ENCODE data around the gene NECAP2.

The NECAP2 gene

GRCh38 chr1:16433030-16433429 is 7.5 kb upstream of the NECAP2 start:
- Mint-ChIP-seq H3K27me3 (ENCODE audit: low read depth) (peaks cover 6% of the 10 kb centered on the region), H3K4me3 (no peak overlapping the region), H3K4me1 (no peaks in the 10 kb centered on the region), H3K9me3 (no peaks in the 10 kb centered on the region), H3K36me3 (ENCODE audit: low read depth) (no peaks in the 10 kb centered on the region), H3K27ac (no peak overlapping the region)
- TF ChIP-seq, protein P1, sequence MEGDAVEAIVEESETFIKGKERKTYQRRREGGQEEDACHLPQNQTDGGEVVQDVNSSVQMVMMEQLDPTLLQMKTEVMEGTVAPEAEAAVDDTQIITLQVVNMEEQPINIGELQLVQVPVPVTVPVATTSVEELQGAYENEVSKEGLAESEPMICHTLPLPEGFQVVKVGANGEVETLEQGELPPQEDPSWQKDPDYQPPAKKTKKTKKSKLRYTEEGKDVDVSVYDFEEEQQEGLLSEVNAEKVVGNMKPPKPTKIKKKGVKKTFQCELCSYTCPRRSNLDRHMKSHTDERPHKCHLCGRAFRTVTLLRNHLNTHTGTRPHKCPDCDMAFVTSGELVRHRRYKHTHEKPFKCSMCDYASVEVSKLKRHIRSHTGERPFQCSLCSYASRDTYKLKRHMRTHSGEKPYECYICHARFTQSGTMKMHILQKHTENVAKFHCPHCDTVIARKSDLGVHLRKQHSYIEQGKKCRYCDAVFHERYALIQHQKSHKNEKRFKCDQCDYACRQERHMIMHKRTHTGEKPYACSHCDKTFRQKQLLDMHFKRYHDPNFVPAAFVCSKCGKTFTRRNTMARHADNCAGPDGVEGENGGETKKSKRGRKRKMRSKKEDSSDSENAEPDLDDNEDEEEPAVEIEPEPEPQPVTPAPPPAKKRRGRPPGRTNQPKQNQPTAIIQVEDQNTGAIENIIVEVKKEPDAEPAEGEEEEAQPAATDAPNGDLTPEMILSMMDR (IDR thresholded peaks at IDR 0.05; ENCODE audit: unreplicated experiment in 3 of 3) = no peak

- Mint-ChIP-seq H3K4me3 (no peak overlapping the region), H3K36me3 (ENCODE audit: low read depth) (no peaks in the 10 kb centered on the region), H3K4me1 (no peaks in the 10 kb centered on the region), H3K27me3 (ENCODE audit: low read depth) (peaks cover 6% of the 10 kb centered on the region), H3K9me3 (no peaks in the 10 kb centered on the region), H3K27ac (no peak overlapping the region)
- TF ChIP-seq, protein P1 (IDR thresholded peaks at IDR 0.05; ENCODE audit: unreplicated experiment in 3 of 3) = no peak
These were observed 6.5 kb upstream of the NECAP2 start for GRCh38 chr1:16434007-16434406.

DNA sequence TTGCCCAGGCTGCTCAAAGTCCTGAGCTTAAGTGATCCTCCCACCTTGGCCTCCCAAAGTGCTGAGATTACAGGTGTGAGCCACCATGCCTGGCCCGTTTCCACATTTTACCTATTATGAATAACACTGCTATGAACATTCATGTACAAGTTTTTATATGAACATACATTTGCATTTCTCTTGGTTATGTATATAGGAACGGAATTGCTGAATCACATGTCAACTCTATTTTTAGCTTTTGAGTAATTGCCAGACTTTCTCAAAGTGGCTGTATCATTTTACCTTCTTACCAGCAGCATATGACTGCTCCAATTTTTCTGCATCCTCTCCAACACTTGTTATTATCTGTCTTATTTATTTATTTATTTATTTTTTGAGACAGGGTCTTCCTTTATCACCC is 6.0 kb upstream of the NECAP2 start:
- Mint-ChIP-seq H3K27ac (no peak overlapping the region), H3K4me3 (no peak overlapping the region), H3K27me3 (ENCODE audit: low read depth) (peaks cover 6% of the 10 kb centered on the region), H3K4me1 (no peaks in the 10 kb centered on the region), H3K9me3 (no peaks in the 10 kb centered on the region), H3K36me3 (ENCODE audit: low read depth) (no peaks in the 10 kb centered on the region)
- TF ChIP-seq, protein P1 (IDR thresholded peaks at IDR 0.05; ENCODE audit: unreplicated experiment in 3 of 3) = no peak

DNA sequence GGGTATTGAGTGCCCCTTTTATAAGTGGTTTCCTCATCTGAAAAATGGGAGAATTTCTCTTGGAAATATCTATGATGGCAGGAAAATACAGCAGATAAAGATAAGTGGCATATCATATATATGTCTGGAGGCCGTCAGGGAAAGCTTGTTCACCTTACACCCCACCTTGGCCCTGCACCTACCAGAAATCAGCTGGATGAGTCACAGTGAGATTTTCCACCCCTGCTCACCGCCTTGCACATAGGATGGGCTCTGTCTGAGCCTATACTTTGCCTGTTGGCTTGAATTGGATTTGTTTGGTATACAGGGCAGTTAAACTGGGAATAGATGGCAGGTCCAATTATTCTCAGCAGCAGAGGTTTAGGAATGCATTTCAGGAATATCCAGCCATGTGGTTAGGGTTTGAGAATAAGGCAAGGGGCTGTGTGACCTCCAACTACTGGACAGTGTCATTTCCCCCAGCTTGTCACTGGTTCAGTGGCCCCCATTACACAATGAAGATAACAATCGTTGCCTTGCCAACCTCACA is 3.5 kb upstream of the NECAP2 start, which contains the start of gene SPATA21:
Gene SPATA21, minus strand, starts transcription at position 479 of the 529 bp plus-strand sequence. CDS start 6,053 bp downstream, outside the sequence.
- Mint-ChIP-seq H3K4me1 (peaks cover 15% of the 10 kb centered on the region), H3K36me3 (ENCODE audit: low read depth) (no peaks in the 10 kb centered on the region), H3K27ac (no peak within 1 kb of the TSS), H3K9me3 (no peaks in the 10 kb centered on the region), H3K27me3 (ENCODE audit: low read depth) (peaks cover 6% of the 10 kb centered on the region), H3K4me3 (peak within 1 kb of the TSS in 1 of 3 experiments; percentile 31)
- TF ChIP-seq, protein P1 (IDR thresholded peaks at IDR 0.05; ENCODE audit: unreplicated experiment in 3 of 3) = no peak

DNA sequence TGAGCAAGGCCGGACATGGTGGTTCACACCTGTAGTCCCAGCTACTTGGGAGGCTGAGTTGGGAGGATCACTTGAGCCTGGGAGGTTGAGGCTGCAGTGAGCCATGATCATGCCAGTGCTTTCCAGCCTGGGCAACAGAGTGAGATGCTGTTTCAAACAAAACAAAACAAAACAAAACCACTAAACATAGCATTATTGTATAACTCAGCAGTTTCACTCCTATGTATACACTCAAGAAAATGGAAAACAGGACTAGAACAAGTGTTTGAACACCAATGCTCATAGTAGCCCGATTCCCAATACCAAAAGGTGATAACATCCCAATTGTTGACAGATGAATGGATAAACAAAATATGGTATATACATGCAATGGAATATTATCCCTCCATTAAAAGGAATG is 2.0 kb upstream of the NECAP2 start:
- peaks cover 6% of the 10 kb centered on the region for H3K27me3 Mint-ChIP-seq (ENCODE audit: low read depth)
- H3K4me3 Mint-ChIP-seq = peak overlapping the region; percentile 58 to 83 (median 72)
- TF ChIP-seq, protein P1 (IDR thresholded peaks at IDR 0.05; ENCODE audit: unreplicated experiment in 3 of 3) = no peak
- H3K4me1 Mint-ChIP-seq = peaks cover 19% of the 10 kb centered on the region
- H3K27ac Mint-ChIP-seq = peak overlapping the region; percentile 20 to 62 (median 33)
- H3K9me3 Mint-ChIP-seq = no peaks in the 10 kb centered on the region
- H3K36me3 Mint-ChIP-seq (ENCODE audit: low read depth) = peaks cover 4% of the 10 kb centered on the region

DNA sequence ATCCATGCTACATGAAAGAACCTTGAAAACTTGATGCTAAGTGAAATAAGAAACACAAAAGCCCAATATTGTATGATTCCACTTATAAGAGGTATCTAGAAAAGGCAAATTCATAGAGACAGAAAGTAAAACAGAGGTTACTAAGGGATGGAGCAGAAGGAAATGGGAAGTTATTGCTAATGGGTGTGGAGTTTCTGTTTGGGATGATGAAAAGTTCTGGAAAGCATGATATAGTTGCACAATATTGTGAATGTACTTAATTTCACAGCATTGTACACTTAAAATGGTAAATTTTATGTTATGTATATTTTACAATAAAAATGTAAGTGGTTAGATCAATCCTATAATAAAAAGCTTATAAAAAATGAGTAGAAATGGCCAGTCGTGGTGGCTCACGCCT is 1.6 kb upstream of the NECAP2 start:
- TF ChIP-seq, protein P1 (IDR thresholded peaks at IDR 0.05; ENCODE audit: unreplicated experiment in 3 of 3) = no peak
- Mint-ChIP-seq H3K4me3 (peak overlapping the region; percentile 58 to 83 (median 72)), H3K36me3 (ENCODE audit: low read depth) (peaks cover 9% of the 10 kb centered on the region), H3K4me1 (peaks cover 19% of the 10 kb centered on the region), H3K27ac (peak overlapping the region; percentile 20 to 62 (median 33)), H3K9me3 (no peaks in the 10 kb centered on the region), H3K27me3 (ENCODE audit: low read depth) (peaks cover 6% of the 10 kb centered on the region)
